ENCODE measurements around the gene SORCS3. TPM values are rescaled to one million over a fixed set of nuclear protein-coding genes. Genes with fewer than 3 reads are reported as not detected.

Gene SORCS3
- total RNA-seq, 2 donors from 2014 or later, result not detected

GRCh38 chr10:105258036-105258673 lies 617.1 kb downstream of the SORCS3 start:
- ATAC-seq (ENCODE audit: insufficient number of reproducible peaks, low FRiP score, low read depth), result no peak
- TF ChIP-seq CTCF (IDR thresholded peaks at IDR 0.05), result no peak
- DNase-seq (ENCODE audit: low spot score), result no peak
- no peaks in the 10 kb centered on the region for H3K9me3 ChIP-seq
- H3K4me1 ChIP-seq (ENCODE audit: control insufficient read depth in 1 of 2, low read depth in 2 of 2), result no peaks in the 10 kb centered on the region
- no peak overlapping the region for H3K27ac ChIP-seq
- H3K4me3 ChIP-seq, result no peak overlapping the region
- H3K36me3 ChIP-seq, result no peaks in the 10 kb centered on the region
- no peaks in the 10 kb centered on the region for H3K27me3 ChIP-seq (replicated peaks; ENCODE audit: insufficient read depth)

- TF ChIP-seq CTCF (IDR thresholded peaks at IDR 0.05), result no peak
- Histone ChIP-seq H3K4me1 (ENCODE audit: control insufficient read depth in 1 of 2, low read depth in 2 of 2) (no peaks in the 10 kb centered on the region), H3K36me3 (no peaks in the 10 kb centered on the region), H3K27me3 (replicated peaks; ENCODE audit: insufficient read depth) (no peaks in the 10 kb centered on the region), H3K4me3 (no peak overlapping the region), H3K9me3 (no peaks in the 10 kb centered on the region), H3K27ac (no peak overlapping the region)
- ATAC-seq (ENCODE audit: insufficient number of reproducible peaks, low FRiP score, low read depth), result no peak
- no peak for DNase-seq (ENCODE audit: low spot score)
These were observed 617.6 kb downstream of the SORCS3 start for GRCh38 chr10:105258674-105259065.

GRCh38 chr10:105259201-105259600 lies 618.1 kb downstream of the SORCS3 start:
- no peaks in the 10 kb centered on the region for H3K36me3 ChIP-seq
- no peak for TF ChIP-seq CTCF (IDR thresholded peaks at IDR 0.05)
- no peak for DNase-seq (ENCODE audit: low spot score)
- H3K4me1 ChIP-seq (ENCODE audit: control insufficient read depth in 1 of 2, low read depth in 2 of 2), result no peaks in the 10 kb centered on the region
- H3K4me3 ChIP-seq, result no peak overlapping the region
- no peaks in the 10 kb centered on the region for H3K27me3 ChIP-seq (replicated peaks; ENCODE audit: insufficient read depth)
- ATAC-seq (ENCODE audit: insufficient number of reproducible peaks, low FRiP score, low read depth), result no peak
- H3K27ac ChIP-seq, result no peak overlapping the region
- H3K9me3 ChIP-seq, result no peaks in the 10 kb centered on the region

GRCh38 chr10:105262666-105263065 lies 621.6 kb downstream of the SORCS3 start:
- no peaks in the 10 kb centered on the region for H3K27me3 ChIP-seq (replicated peaks; ENCODE audit: insufficient read depth)
- no peaks in the 10 kb centered on the region for H3K36me3 ChIP-seq
- no peak overlapping the region for H3K27ac ChIP-seq
- no peak overlapping the region for H3K4me3 ChIP-seq
- no peak for TF ChIP-seq CTCF (IDR thresholded peaks at IDR 0.05)
- no peaks in the 10 kb centered on the region for H3K9me3 ChIP-seq
- no peak for ATAC-seq (ENCODE audit: insufficient number of reproducible peaks, low FRiP score, low read depth)
- no peak for DNase-seq (ENCODE audit: low spot score)
- H3K4me1 ChIP-seq (ENCODE audit: control insufficient read depth in 1 of 2, low read depth in 2 of 2), result no peaks in the 10 kb centered on the region

- no peaks in the 10 kb centered on the region for H3K9me3 ChIP-seq
- no peaks in the 10 kb centered on the region for H3K36me3 ChIP-seq
- no peak overlapping the region for H3K27ac ChIP-seq
- ATAC-seq (ENCODE audit: insufficient number of reproducible peaks, low FRiP score, low read depth), result no peak
- DNase-seq (ENCODE audit: low spot score), result no peak
- no peak for TF ChIP-seq CTCF (IDR thresholded peaks at IDR 0.05)
- H3K27me3 ChIP-seq (replicated peaks; ENCODE audit: insufficient read depth), result no peaks in the 10 kb centered on the region
- no peak overlapping the region for H3K4me3 ChIP-seq
- no peaks in the 10 kb centered on the region for H3K4me1 ChIP-seq (ENCODE audit: control insufficient read depth in 1 of 2, low read depth in 2 of 2)
These were observed 626.0 kb downstream of the SORCS3 start for GRCh38 chr10:105266966-105267539.

Data from thoracic aorta (tissue), 2 donors.